Stimulated activated CD8-positive, alpha-beta memory T cell treated with anti-CD3 and anti-CD28 coated beads, Interleukin-15, amount 100 ng/mL, for 48 hours (primary cell): ENCODE measurements around the gene OTOA.
"Not testable (repeated sequence)": the region's sequence is repeated elsewhere in the genome, so short reads cannot be mapped to it uniquely, and the experiment has no call there.

Experiments used
- DNase-seq, 2 donors: peaks; one replicate each; pipeline ENCODE4 v3.0.0-alpha.2; 2020; ENCODE audit warnings: low read depth in 2 of 2

Gene OTOA

GRCh38 chr16:21641916-21642315 lies 21.9 kb upstream of the OTOA start:
- DNase-seq = no peak

GRCh38 chr16:21642861-21643260 lies 20.9 kb upstream of the OTOA start:
- DNase-seq = no peak

DNA sequence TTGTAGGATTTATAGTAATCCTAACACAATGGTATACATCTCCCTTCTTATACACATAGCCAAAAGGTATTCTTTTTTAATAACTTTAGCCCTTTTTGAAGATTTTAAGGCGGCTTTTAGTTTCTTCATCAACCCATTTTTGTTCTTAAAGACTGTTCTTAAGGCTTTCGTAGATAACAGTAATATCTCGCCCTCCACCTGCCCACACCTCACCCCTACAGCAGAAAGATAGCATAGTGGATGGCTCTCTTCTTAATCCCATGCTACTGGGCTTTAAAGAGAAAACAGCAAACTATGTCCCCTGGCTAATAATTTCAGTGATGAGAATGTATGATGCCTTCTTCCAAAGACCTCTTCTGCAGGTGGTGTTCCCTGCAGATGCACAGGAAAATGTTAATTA lies 20.0 kb upstream of the OTOA start:
- DNase-seq = no peak

- DNase-seq = no peak
These were observed 19.1 kb upstream of the OTOA start for GRCh38 chr16:21644674-21645073.

DNA sequence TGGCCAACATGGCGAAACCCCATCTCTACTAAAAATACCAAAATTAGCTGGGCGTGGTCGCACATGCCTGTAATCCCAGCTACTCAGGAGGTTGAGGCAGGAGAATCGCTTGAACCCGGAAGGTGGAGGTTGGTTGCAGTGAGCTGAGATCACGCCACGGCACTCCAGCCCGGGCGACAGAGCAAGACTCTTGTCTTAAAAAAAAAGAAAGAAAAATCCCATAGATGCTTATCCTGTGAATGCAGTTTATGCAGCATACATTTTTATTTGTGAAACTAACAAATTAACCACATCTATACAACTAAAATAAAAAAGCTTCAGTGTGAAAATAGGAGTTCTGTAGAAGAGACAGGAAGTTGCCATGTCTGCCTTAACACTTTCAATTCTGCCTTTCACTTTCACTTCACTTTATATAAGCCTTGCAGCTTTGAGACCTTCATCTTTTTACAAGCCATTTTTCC lies 18.5 kb upstream of the OTOA start:
- no peak for DNase-seq

GRCh38 chr16:21646091-21646490 lies 17.7 kb upstream of the OTOA start:
- DNase-seq = no peak

DNA sequence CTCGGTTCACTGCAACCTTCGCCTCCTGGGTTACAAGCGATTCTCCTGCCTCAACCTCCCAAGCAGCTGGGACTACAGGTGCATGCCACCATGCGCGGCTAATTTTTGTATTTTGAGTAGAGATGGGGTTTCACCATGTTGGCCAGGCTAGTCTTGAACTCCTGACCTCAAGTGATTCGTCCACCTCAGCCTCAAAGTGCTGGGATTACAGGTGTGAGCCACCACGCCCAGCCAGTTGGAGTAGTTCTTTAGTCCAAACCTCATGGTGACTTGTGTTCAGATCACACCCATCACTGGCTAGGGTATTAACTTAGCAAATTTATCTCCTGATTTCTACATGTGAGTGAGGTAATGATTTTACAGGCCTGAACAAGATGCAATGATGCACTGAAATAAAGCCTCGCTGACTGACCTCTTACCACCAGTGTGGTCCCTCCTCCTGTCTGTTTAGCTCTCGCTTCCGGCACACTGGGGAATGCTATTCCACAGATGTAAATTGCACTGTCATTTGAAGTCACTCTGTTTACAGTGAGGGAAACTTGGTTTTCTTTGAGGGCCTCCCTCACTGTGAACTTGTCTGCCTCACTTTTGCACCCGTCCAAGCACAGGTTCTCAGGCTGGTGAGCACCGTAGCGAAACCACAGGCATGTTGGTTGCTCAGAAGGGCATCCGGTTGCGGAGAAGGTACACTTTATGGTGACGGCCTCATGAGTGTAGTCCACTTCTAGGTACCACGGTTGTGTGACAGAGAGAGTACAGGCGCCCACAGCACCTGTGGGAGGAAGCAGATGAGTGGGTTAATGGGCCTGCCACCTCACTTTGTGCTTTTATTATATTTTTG lies 16.8 kb upstream of the OTOA start:
- DNase-seq = peak; percentile 70 to 75

DNA sequence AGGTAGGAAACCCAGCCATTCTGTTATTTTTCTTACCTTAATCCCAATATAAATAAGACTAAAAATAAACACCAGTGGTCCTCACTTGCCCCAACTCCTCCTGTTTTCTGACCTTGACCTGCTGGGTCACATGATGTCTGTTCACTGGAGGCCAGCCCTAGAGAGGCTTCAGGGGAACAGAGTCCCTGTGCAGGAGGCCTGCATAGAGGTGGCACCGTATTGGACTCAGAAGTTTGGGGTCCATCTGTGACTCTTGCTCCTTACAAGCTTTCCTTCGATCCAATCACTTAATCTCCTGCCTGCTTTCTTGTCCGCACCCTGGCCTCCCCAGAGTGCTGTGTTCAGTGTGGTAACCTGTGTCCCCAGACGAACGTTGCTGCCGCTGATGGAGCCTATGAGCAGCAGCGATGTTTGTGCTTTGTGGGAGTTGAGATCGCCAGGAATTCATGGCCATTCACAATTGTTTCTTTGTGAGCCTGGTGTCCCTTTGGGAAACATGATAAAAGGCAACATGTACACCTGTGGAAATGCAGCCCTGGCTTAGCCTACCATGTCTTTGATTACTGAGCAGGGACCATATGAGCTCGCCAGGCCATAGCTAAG lies 16.1 kb upstream of the OTOA start:
- no peak for DNase-seq

- not testable (repeated sequence) for DNase-seq
These were observed 13.9 kb upstream of the OTOA start for GRCh38 chr16:21649826-21650406.

DNA sequence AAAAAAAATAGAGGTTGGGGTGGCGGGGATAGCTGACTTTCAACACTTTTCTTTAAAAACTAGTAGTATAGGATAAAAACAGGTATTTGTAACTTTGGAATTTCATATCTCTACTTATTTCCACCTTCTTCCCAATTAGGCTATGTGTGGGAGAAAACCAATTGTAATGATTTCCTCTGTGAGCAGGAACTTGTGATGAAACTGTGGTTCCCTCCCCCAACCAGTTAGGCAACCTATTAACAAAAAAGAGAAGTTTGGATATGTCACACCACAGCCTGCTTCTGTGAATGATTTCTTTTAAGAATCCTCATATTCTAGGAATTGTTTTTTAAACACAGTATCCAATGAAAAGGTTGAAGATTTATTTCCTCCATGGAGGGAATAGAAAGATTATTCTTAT lies 13.2 kb upstream of the OTOA start:
- DNase-seq = no peak

DNA sequence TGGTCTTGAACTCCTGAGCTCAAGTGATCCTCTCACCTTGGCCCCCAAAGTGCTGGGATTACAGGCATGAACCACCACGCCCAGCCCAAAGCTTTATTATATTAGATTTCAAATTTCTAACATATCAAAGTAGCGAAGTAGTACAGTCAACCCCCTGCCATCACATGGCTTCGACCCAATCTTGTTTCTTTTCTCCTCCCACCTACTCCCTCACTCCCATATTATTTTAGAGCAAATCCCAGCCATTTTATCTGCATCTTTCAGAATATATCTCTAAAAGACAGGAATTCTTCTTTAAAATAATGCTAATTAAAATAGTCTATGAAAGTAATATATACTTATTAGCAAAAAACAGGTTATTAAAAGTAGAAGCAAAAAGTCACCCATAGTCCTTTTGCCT lies 12.3 kb upstream of the OTOA start:
- no peak for DNase-seq

DNA sequence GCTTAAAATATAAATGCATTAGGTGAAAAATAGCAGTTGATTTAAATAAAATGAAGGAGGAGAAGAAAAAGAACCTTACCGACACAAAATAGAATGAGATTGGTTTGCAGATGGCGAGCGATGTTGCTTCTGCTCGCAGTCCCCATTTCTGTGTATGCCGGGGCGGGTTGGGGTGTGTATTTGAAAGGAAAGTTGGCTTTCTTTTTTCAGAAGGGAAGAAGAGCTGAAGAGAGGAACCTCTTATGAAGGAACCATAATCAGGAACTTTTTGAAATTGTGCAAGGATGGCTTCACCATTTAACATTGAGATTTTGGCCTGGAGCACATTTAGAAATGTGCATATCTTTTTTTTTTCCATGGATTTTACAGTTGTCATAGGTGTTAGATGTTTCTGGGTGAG lies 11.3 kb upstream of the OTOA start, which contains the start of gene IGSF6:
Gene IGSF6 (minus strand): TSS at position 156 of the 400 bp plus-strand sequence. CDS start 10 bp downstream, at position 146.
- no peak for DNase-seq

DNA sequence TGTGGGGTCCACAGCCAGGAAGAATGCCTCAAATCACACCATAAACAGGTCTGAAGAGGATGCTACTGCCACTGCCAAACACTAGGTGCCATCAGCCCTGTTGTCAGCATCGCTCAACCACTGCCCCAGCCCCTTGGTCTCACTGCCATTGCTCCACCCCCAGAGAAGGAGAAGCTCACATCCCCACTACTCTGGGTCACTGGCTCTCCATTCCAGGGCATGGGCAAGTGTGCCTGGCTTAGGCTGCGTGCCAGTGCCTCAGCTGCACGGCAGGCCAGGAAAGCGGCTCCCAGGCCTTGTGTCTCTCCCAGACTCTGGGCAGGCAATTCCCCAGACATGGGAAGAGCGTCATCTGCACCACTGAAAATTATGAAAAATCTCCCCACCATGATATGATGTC lies 10.2 kb upstream of the OTOA start:
- no peak for DNase-seq

- no peak for DNase-seq
These were observed 9.3 kb upstream of the OTOA start for GRCh38 chr16:21654466-21654865.

GRCh38 chr16:21654881-21655280 lies 8.9 kb upstream of the OTOA start:
- no peak for DNase-seq

DNA sequence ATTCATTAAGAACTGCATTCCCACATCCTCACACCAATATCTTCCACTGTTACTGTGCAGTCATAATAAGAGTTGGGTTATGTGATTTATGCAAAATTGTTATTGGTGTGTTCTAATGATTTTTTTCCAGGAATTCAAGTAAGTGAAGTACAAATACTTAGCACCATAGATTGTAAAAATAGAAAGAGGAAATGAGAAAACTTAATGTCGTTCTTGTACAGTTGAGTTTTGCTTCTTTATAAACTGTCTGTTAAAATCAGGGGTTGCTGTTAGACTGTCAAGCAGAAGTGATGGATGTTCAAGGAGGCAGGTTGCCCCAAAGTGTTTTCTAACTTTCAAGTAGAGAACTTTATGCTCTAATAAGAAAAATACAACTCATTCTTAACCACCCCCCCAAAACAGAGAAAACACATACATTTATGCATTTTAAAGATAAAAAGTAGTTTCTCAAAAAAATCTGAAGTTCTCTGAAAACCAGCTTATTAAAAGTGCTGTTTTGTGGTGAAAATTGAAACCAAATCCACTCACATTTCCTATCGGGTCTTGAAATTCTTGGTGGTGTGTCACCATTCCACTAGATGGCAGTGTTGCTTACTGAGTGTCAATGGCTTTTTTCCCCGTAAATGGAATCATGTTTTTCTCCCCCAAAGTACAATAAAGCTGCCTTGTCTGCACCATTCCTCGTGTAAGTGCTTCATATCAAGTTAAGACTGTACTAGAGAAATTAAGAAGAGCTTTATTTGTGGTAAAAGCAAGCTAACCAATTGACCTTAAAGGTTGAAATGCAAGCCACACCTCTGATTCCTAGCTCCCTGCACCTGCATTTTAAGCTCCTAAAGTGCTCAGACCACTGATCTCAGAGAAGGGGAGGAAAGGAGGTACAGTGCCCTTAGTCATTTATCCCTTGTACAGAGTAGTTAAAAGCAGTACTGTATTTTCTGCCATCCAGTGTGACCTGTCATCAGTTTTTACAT lies 6.7 kb upstream of the OTOA start:
- no peak for DNase-seq

- DNase-seq = no peak
These were observed 4.6 kb upstream of the OTOA start for GRCh38 chr16:21659124-21659523.

DNA sequence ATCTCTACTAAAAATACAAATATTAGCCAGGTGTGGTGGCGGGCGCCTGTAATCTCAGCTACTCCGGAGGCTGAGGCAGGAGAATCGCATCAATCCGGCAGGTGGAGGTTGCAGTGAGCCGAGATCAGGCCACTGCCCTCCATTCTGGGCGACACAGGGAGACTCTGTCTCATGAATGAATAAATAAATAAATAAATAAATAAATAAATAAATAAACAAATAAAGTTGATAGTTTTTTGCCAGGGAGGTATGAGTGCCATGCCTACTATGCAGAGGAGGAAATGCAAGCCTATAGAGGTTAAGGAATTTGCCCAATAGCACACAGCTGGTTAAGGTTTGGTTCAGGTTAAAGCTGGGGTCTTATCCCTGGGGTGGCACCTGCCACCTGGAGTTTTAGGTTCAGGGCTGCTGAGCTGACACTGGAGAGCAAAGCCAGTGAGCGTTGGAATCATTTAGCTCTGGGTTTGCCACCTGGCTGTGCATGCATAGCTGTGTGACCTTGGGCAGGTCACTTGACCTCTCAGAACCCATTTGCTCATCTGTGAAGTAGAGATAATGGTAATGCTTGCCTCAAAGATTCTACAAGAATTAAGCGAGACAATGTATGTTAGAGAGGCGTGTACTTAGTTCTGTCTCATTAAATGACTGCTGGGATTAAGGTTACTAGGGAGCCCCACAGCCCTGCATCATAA lies 1.2 kb downstream of the OTOA start:
- no peak for DNase-seq

GRCh38 chr16:21666772-21667171 lies 3.0 kb downstream of the OTOA start:
- DNase-seq = no peak

DNA sequence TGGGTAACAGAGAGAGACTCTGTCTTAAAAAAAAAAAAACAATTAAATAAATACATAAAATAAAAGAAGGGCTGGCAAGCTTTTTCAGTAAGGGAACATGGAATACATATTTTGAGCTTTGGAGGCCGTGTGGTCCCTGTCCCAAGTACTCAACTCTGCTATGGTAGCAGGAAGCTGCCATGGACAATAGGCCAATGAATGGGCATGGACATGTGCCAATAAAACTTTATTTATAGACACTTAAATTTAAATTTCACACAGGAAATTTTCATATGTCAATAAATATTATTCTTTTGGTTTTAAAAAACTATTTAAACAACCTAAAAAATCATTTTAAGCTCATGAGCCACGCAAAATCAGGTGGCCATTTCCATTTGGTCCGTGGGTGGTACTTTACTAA lies 3.8 kb downstream of the OTOA start:
- no peak for DNase-seq

- no peak for DNase-seq
These were observed 9.7 kb downstream of the OTOA start for GRCh38 chr16:21673469-21673868.
